Rectal smooth muscle tissue (tissue), 1 donor: Measurements from ENCODE around the gene C1QTNF6.

ENCODE experiments used
- H3K27ac ChIP-seq: one replicate; pipeline ENCODE4 v1.7.0; 2013; ENCODE audit warnings: low read depth, low read length, inconsistent platforms
- H3K27me3 ChIP-seq: one replicate; pipeline ENCODE4 v1.7.0; 2013; ENCODE audit warnings: low read length; ENCODE audit not compliant: control insufficient read depth, insufficient read depth
- H3K36me3 ChIP-seq: one replicate; pipeline ENCODE4 v1.7.0; 2013; ENCODE audit warnings: low read length; ENCODE audit not compliant: control insufficient read depth, insufficient read depth
- H3K4me1 ChIP-seq: one replicate; pipeline ENCODE4 v1.7.0; 2013; ENCODE audit warnings: low read length; ENCODE audit not compliant: control insufficient read depth, insufficient read depth
- H3K4me3 ChIP-seq: one replicate; pipeline ENCODE4 v1.7.0; 2013; ENCODE audit warnings: low read length
- H3K9ac ChIP-seq: one replicate; pipeline ENCODE4 v1.7.0; 2013; ENCODE audit warnings: low read length

The C1QTNF6 gene

DNA sequence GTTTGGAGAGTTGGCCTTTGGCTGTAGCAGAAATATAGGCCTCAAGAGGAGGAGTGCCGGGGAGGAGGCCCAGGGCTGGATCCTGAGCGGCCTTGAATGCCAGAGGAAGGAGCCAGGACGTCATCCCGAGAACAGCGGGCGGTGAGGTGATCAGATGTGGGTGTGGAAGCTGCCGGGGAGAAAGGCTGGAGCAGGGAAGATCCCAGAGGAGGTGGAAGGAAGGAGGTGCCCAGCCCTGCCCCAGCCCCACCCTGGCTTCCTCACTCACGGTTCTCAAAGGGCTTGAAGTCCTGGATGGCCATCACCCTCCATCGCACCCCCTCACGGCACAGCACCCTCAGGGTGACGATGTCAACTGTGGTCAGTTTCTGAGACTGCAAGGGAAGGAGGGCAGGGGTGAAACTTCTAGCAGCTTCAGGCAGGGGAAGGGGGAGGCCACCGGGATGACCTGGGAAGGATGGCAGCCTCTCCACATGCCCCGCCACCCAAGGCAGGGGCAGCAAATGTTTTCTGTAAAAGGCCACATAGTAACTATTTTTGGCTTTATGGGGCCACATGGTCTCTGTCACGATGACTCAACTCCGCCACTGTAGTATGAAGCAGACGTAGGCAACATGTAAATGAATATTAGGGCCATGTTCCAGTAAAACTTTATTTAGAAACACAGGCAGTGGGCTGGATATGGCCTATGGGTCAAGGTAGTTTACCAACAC, 49.0 kb downstream of the C1QTNF6 start:
- H3K36me3 ChIP-seq, result no peaks in the 10 kb centered on the region
- no peaks in the 10 kb centered on the region for H3K27me3 ChIP-seq
- H3K4me1 ChIP-seq, result no peaks in the 10 kb centered on the region
- H3K27ac ChIP-seq, result no peak overlapping the region
- no peak overlapping the region for H3K4me3 ChIP-seq
- H3K9ac ChIP-seq, result no peak overlapping the region

- Histone ChIP-seq H3K9ac (no peak overlapping the region), H3K27ac (no peak overlapping the region), H3K36me3 (no peaks in the 10 kb centered on the region), H3K4me3 (no peak overlapping the region), H3K27me3 (no peaks in the 10 kb centered on the region), H3K4me1 (no peaks in the 10 kb centered on the region)
Observed at GRCh38 chr22:37137903-37138665, 50.0 kb downstream of the C1QTNF6 start.

- Histone ChIP-seq H3K4me3 (no peak overlapping the region), H3K36me3 (no peaks in the 10 kb centered on the region), H3K27me3 (no peaks in the 10 kb centered on the region), H3K27ac (no peak overlapping the region), H3K9ac (no peak overlapping the region), H3K4me1 (no peaks in the 10 kb centered on the region)
Observed at GRCh38 chr22:37137131-37137530, 50.9 kb downstream of the C1QTNF6 start.

- H3K27me3 ChIP-seq, result no peaks in the 10 kb centered on the region
- no peaks in the 10 kb centered on the region for H3K4me1 ChIP-seq
- H3K36me3 ChIP-seq, result no peaks in the 10 kb centered on the region
- H3K4me3 ChIP-seq, result no peak overlapping the region
- no peak overlapping the region for H3K27ac ChIP-seq
- no peak overlapping the region for H3K9ac ChIP-seq
Observed at GRCh38 chr22:37135023-37135422, 53.0 kb downstream of the C1QTNF6 start.

DNA sequence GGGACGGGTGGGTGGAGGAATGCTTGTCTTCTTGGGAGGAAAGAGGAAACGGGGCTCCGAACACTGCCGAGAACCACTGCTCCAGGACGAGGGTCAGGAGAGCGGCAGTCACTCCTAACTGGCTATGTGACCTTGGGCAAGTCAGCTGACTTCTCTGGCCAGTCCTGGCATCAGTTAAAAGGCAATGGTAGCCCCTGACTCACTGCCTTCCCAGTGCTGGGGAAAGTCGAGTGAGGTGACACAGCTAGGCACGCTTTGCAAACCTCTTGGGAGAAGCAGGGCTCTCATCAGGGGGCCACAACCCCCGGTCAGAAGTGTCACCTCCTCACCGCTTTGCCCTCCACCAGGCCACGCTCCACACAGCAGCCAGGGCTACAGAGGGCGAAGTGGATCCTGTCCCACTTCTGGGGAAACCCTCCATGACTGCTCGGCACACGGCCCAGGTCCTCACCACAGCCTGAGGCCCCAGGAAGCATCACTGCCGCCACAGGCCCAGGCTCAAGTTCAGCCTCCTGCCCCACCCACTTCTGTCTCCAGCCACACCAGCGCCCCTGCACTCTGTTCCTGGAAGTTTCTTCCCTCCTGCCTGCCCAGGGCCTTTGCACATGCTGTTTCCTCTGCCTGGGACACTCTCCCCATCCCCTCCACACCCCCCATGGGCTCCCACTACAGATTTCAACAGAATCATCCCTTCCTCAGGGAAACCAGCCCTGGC, 54.6 kb downstream of the C1QTNF6 start:
- no peaks in the 10 kb centered on the region for H3K4me1 ChIP-seq

GRCh38 chr22:37132773-37133172, 55.3 kb downstream of the C1QTNF6 start:
- H3K27me3 ChIP-seq, result no peaks in the 10 kb centered on the region
- H3K36me3 ChIP-seq, result no peaks in the 10 kb centered on the region
- H3K4me1 ChIP-seq, result no peaks in the 10 kb centered on the region
- no peak overlapping the region for H3K9ac ChIP-seq
- no peak overlapping the region for H3K27ac ChIP-seq
- H3K4me3 ChIP-seq, result no peak overlapping the region

More for the DNA sequence above, 54.6 kb downstream of the C1QTNF6 start:
- H3K9ac ChIP-seq, result no peak overlapping the region
- H3K36me3 ChIP-seq, result no peaks in the 10 kb centered on the region
- H3K4me3 ChIP-seq, result no peak overlapping the region
- H3K27me3 ChIP-seq, result no peaks in the 10 kb centered on the region
- H3K27ac ChIP-seq, result no peak overlapping the region
